GM21529 (cell line): ENCODE measurements around the gene CPA1.

Experiments
- ATAC-seq: cut with Tn5 transposase; IDR thresholded peaks from one replicate; pipeline ENCODE4 v1.9.1; 2021; ENCODE audit not compliant: unreplicated experiment

The CPA1 gene

DNA sequence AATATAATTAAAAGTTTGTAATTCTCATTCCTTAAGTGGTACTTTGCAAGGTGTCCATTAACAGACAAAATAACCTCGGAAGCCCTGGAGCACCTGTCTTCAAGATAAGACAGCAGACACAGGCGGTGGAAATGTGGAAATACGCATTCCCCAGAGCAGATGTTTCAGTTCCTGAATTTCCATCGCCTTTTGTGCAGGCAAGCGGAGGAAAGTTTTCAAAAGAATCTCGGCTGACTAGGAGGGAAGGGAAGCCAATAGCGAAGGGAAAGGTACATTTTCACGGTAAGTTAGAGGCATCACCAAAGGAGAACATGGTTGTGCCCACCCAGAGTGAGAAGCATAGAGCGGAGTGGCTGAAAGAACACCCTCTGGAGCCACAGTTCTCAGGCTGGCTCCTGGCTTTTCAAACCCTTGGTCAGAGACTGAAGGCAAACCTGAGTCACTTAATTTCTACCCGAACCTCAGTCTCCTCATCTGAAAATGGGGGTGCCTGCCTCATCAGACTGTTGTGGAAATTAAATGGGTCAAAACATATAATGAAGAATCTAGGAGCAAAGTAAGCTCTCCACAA lies 13.6 kb downstream of the CPA1 start:
- no peak for ATAC-seq

- ATAC-seq = no peak
Measured at GRCh38 chr7:130394421-130395195, 14.3 kb downstream of the CPA1 start.

- ATAC-seq = no peak
Measured at GRCh38 chr7:130395421-130395820, 15.1 kb downstream of the CPA1 start.

- ATAC-seq = no peak
Measured at GRCh38 chr7:130396109-130396508, 15.8 kb downstream of the CPA1 start.

GRCh38 chr7:130397051-130397757 lies 16.9 kb downstream of the CPA1 start:
- no peak for ATAC-seq

- ATAC-seq = no peak
Measured at GRCh38 chr7:130397758-130398073, 17.4 kb downstream of the CPA1 start.

DNA sequence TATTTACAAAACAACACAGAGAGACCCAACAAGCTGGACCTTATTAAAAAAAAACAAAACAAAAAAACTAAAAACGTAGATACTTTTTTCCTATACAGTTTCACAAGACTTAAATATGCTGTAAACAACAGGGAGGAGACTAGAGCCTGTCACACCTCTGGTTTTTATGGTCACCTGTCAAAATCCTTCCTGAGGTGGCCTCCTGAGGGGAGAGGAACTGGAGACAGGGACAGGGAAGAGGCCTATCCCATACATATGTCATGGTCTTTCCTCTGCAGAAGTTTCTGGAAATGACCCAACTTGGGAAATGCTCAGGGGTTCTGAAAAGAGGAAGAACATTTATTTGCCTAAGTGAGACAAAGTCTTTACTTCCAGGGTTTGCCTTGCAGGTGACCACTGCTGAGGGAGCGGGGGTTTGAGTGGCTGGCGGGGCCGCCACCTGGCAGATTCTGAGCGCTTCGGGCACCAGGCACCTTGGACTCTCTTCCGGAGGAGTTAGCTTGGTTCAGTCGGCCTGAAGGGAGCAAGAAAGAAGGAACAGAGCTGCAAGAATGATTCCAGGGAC lies 18.3 kb downstream of the CPA1 start:
- no peak for ATAC-seq

- ATAC-seq = no peak
Measured at GRCh38 chr7:130400120-130400572, 19.9 kb downstream of the CPA1 start.

DNA sequence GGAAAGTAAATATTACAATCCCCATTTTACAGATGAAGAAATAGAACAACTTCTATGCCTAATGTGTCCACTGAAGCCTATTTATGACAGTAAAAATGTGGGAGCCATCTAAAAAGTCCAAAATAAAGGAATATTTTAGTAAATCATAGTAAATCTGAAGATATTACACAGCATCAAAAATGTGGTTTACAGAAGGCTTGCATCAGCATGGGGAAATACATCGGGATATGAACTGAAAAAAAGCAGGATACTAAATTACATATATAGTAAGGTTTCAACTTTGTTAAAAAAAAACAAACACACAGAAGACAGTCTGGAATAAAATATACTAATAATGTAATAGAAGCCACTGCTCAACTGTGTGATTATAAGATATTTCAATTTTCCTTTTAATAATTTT lies 20.8 kb downstream of the CPA1 start:
- ATAC-seq = no peak

DNA sequence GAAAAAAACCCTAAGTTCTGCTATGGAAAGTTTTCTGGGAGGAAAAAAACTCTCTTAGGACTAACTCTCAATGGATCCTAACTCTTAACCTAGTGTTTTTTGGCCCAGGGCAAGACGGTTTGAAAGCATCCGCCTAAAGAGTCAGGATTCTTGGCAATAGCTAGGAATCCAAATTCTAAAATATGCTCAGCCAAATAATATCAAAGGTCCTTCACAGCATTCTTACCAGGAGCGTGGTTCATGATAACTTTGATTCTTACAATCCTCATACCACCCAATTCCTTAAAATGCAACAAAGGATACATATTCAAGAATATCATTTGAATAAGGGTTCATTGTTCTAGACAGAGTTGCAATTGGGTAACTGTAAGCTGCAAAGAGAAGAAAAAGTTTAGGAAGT lies 21.3 kb downstream of the CPA1 start:
- ATAC-seq = no peak

DNA sequence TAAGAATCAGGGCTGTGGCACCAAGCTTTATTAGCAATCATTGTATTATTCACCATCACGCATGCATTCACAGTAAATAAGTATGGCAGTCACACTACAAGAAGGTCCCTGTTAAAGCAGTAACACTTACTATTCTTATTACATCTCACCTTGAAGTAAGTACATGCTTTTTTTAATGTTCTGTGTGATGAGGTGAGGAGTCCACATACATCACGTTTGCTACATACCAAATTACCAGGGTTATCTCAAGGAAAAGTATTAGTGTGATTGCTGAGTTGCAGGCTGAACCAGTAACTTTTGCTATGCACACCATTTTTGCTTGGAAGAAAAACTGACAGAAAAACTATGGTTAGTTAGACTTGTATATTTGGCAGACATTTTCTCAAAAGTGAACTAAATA lies 24.7 kb downstream of the CPA1 start:
- no peak for ATAC-seq

DNA sequence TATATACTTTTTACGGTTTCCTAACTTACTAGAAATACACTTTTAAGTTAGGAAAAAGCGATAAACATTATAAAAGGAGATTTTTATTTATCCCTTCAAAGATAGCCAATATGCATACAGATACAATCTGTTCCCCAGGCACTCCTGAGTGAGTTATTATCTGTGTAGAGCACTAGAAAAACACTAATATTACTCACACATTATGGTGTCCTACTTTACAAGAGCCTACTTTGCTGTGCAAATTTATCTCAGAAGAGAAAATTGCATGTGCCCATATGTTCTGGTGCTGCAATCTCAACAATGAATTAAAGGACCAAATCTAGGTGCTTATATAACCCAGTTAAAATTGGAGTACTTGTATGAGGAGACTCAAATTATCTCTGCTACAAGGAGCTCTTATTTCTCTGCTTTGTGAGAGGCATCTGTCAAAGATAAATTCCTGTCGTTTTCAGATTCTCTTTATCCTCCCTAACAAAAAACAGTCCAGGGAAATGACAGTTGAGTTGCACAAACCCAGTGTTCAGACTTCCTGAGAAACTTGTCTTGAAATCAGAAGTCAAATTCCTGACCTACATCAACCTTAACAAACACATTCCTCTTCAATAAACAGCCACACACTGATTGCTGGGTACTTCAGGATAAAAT lies 28.9 kb downstream of the CPA1 start:
- ATAC-seq = no peak

DNA sequence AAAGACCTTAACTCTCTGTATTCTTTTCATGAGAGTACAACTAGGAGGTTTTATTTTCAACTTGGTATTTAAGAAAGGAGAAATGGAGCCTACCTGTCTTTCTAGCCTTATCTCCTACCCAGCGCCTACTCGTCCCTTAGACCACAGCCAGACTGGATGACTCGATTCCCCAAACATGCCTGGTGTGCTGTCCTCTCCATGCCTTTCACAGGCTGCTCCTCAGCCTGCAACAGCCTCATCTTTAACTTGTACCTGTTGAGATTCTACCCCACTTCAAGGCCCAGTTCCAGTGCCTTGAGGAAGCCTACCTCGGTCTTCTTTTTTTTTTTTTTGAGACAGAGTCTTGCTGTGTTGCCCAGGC lies 29.4 kb downstream of the CPA1 start:
- no peak for ATAC-seq

DNA sequence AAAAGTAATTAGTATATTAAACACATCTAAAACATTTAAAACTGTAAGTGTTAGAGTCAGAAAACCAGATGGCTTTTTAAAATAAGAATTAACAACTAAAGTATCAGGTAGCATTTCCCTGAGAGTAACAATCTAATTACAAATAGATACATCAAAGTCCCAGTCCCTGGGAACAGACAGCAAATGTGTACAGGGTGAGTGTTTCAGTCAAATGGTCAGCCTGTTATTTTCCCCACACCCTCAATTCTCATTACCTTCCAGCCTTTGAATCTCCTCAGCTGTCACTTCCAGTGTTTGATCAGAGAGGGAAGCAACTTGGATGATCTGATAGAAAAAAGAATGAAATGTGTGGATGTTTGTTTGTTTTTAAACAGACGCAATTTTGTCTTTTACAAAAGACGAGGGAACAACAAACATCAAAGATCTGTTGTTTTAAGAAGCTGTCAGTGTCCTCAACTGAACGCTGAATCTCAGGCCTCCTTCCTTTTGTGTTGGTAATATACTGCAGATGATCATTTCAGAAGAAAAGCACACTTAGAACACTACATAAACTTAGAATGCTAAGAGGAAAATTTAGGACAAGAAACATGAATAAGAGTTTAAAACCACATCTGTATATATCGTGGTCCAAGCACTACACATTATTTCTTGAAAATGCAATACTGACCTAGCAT lies 30.7 kb downstream of the CPA1 start:
- ATAC-seq = no peak

DNA sequence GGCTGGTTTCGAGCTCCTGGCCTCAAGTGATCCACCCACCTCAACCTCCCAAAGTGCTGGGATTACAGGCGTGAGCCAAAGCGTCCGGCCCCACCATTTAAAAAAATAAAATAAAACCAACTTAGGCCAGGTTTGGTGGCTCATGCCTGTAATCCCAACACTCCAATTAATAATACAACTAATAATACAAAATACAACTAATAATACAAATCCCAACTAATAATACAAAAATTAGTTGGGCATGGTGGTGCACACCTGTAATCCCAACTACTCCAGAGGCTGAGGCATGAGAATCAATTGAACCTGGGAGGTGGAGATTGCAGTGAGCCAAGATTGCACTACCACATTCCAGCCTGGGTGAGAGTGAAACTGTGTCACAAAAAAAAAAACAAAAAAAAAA lies 32.9 kb downstream of the CPA1 start:
- no peak for ATAC-seq

- no peak for ATAC-seq
Measured at GRCh38 chr7:130415006-130415405, 34.7 kb downstream of the CPA1 start.

DNA sequence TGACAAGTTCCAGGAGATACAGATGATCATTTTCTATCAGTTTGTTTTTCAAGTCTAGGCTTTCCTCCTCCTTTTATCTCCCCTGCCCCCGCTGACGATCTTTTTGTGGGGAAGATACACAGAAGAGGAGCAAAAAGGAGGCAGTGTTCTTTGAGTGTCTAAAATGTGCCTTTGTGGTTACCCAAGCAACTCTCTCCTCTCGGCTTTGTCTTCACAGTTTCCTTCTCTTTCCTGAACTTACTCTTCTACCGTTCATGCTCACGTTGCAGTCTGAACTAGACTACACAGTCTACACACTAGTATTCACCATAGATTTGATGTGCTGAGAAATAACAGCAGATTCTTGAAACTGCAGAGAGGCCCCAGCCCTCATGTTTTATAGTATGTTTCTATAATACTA lies 36.9 kb downstream of the CPA1 start:
- no peak for ATAC-seq

DNA sequence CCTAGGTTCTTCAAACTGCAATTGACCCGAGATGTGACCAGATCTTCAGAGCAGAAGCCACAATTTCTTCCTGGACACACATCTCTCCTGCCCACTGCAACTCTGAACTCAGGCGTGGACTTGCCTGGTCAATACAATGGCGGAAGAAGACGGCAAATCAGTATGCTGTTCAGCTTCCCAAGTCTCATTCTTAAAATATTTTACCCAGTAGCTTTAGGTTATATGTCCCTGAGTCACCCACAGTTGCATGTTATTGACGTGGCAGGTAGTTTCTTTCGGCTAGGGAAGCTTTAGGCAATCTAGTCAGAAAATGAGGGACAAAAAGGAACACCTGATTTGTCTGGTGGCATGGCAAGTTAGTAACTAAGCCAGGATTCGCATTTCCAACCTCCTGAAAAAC lies 38.0 kb downstream of the CPA1 start:
- ATAC-seq = no peak

DNA sequence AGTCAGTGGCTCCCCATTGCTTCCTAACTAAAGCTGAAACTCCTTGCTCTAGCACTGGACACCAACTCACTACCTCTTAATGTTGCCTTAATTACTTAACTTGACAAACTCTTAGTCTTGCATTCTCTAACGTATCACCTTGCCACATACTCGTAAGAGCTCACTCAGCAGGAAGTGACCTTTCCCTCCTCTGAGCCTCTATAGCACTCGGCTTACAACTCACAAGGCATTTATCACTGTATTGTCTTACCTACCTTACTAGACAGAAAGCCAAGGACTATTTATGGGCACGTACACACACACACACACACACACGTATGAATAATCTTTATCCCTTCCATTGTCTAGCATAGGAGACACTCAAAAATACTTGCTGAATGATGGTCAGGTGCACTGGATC lies 39.4 kb downstream of the CPA1 start:
- ATAC-seq = no peak

DNA sequence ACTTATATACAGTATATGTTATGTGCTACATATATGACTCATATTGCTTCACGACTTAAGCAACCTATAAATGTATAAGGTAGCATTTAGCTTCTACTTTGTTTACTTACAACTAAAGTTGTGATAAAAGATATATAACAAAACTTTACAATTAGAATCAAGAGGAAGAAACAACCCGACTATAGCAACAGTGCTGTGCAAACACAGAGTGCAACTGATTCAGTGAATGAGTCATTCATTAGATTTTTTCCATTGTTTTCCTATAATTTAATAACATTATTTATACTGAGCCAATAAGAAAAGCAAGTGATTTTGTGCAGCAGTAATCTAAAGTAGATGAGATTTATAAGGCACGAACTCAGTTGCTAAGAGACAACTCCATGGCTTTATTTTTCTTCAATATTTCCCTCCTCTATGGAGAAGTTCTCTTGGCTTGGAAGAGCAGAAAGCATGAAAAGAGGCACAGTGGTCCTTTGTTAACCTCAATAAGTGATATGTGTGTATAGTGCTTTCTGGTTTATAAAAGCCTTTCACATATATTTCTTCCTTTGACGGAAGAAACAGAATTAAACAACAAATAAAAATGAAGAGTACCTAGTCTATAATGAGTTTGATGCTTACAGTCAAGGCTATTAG lies 40.8 kb downstream of the CPA1 start:
- ATAC-seq = no peak

DNA sequence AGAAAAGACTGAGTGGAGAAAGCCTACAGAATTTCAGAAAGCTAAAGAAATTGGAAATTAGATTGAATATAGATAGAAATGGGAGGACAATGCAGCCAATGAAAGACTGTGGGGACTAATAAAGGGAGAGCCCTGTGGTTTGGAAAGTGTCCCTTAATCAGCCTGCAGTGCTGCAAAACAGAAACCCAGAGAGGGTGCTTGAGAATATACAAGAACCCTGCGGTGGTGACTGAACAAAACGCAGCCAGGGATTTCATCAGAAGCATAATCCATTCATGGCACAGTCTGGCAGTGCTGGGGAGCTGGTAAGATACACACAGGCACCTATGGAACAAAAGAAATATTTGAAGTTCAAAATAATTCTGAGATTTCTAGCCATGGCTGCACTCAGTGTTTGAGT lies 41.4 kb downstream of the CPA1 start:
- no peak for ATAC-seq
